GM12878 (cell line): ENCODE results near the gene PDZRN4. TPM values are rescaled to one million over a fixed set of nuclear protein-coding genes. Genes with fewer than 3 reads are reported as not detected.

ENCODE experiments used
- ATAC-seq: fragments of 200-7000 bp; cut with Tn5 transposase; 3 replicates; pipeline ENCODE4 v1.9.1; 2020; ENCODE audit warnings: mild to moderate bottlenecking, moderate library complexity
- BruUV-seq: library from RNA; stranded (reverse); fragments of 400-500 nt; replicated peaks from 2 replicates; lab custom pipeline; 2021; lab: Mats Ljungman, UMichigan
- CTCF ChIA-PET: fragments of 300-600 bp; sonication (Branson Sonifier 250); formaldehyde crosslinking; extraction: SDS; loops from one replicate; lab custom pipeline; 2021; ENCODE audit warnings: inconsistent platforms; lab: Yijun Ruan, JAX
- POLR2A ChIA-PET: fragments of 350-600 bp; formaldehyde crosslinking; extraction: SDS; loops from one replicate; lab custom pipeline; 2021; ENCODE audit warnings: inconsistent platforms; lab: Charles Lee
- RAD21 ChIA-PET: fragments of 300-600 bp; sonication (Branson Sonifier 250); formaldehyde crosslinking; loops from one replicate; lab custom pipeline; 2023; ENCODE audit warnings: antibody characterized with exemption; ENCODE audit not compliant: unreplicated experiment; lab: Charles Lee
- SMC1A ChIA-PET: fragments of 300-600 bp; sonication (Branson Sonifier 250); formaldehyde crosslinking; loops from one replicate; lab custom pipeline; 2023; ENCODE audit not compliant: unreplicated experiment, uncharacterized antibody; lab: Charles Lee
- DNase-seq: peaks from one replicate; pipeline ENCODE4 v3.0.0-alpha.2; 2011; ENCODE audit warnings: low read depth, low spot score
- FAIRE-seq: peaks from 3 replicates; lab custom pipeline; 2011; peaks lifted over from hg19 to GRCh38; lab: Jason Lieb, UNC
- H2AFZ ChIP-seq: 2 replicates; pipeline ENCODE4 v1.6.0; 2011; ENCODE audit warnings: low read depth, low read length, control low read depth; ENCODE audit not compliant: control insufficient read depth
- H3K27ac ChIP-seq: 2 replicates; pipeline ENCODE4 v1.5.1; 2011; ENCODE audit warnings: control low read depth; ENCODE audit not compliant: control insufficient read depth, insufficient read depth
- H3K27me3 ChIP-seq, 2 experiments: replicated peaks in 1 of 2; 2 replicates each; pipeline versions ENCODE4 v1.6.0 to v1.6.1; 2011; ENCODE audit warnings: low read length in 1 of 2; ENCODE audit not compliant: control insufficient read depth in 2 of 2, insufficient read depth in 2 of 2
- H3K36me3 ChIP-seq, 2 experiments: 2 replicates each; pipeline ENCODE4 v1.5.1; 2011; ENCODE audit warnings: low read length in 1 of 2; ENCODE audit not compliant: control insufficient read depth in 2 of 2, insufficient read depth in 2 of 2
- H3K4me1 ChIP-seq: 2 replicates; pipeline ENCODE4 v1.6.1; 2011; ENCODE audit warnings: mild to moderate bottlenecking, low read length, moderate library complexity, mixed read lengths; ENCODE audit not compliant: control insufficient read depth, insufficient read depth
- H3K4me2 ChIP-seq: 2 replicates; pipeline ENCODE4 v1.6.0; 2011; ENCODE audit warnings: control low read depth; ENCODE audit not compliant: control insufficient read depth, insufficient read depth
- H3K4me3 ChIP-seq: fragments of 200-600 bp; sonication (generic); 2 replicates; pipeline ENCODE4 v1.5.1; 2016
- H3K79me2 ChIP-seq: 2 replicates; pipeline ENCODE4 v1.6.0; 2011; ENCODE audit warnings: low read length; ENCODE audit not compliant: control insufficient read depth, insufficient read depth
- H3K9ac ChIP-seq: 2 replicates; pipeline ENCODE4 v1.8.0; 2011; ENCODE audit warnings: low read length, control low read depth, mixed read lengths; ENCODE audit not compliant: control insufficient read depth, insufficient read depth
- H3K9me3 ChIP-seq: replicated peaks from 3 replicates; pipeline ENCODE4 v1.5.1; 2011; ENCODE audit warnings: mild to moderate bottlenecking, low read length; ENCODE audit not compliant: control insufficient read depth, insufficient read depth
- H4K20me1 ChIP-seq: 2 replicates; pipeline ENCODE4 v1.6.0; 2011; ENCODE audit not compliant: control insufficient read depth, insufficient read depth
- CREB1 ChIP-seq: IDR thresholded peaks from 2 replicates; pipeline ENCODE4 v1.6.1; 2012; ENCODE audit warnings: low read depth, mild to moderate bottlenecking, inconsistent platforms
- EP300 ChIP-seq, 2 experiments: fragments of 150-350 bp in 1 of 2; IDR thresholded peaks; 2 replicates each; pipeline ENCODE4 v1.6.1; 2011 to 2012; ENCODE audit warnings: low read depth in 2 of 2, low read length in 2 of 2, borderline replicate concordance in 1 of 2, improper control_type of control experiment in 1 of 2, inconsistent platforms in 1 of 2; ENCODE audit not compliant: control insufficient read depth in 1 of 2
- ESRRA ChIP-seq: IDR thresholded peaks from 2 replicates; pipeline ENCODE4 v1.6.1; 2012; ENCODE audit warnings: mild to moderate bottlenecking, low read length, improper control_type of control experiment
- FOXK2 ChIP-seq: fragments of 450-650 bp; IDR thresholded peaks from 2 replicates; pipeline ENCODE4 v1.6.1; 2017; ENCODE audit warnings: mild to moderate bottlenecking, moderate library complexity
- RFX5 ChIP-seq: IDR thresholded peaks from 2 replicates; pipeline ENCODE4 v1.6.1; 2011; ENCODE audit warnings: low read depth, low read length, improper control_type of control experiment
- RUNX3 ChIP-seq: IDR thresholded peaks from 2 replicates; pipeline ENCODE4 v1.6.1; 2012; ENCODE audit warnings: low read length, inconsistent platforms
- ZBTB4 ChIP-seq: fragments of 450-650 bp; formaldehyde crosslinking; IDR thresholded peaks from 2 replicates; pipeline ENCODE4 v1.4.0; 2022; ENCODE audit warnings: mild to moderate bottlenecking, moderate library complexity
- WGBS: methylation state at CpG from one replicate; pipeline ENCODE4 v1.1.6; 2016; ENCODE audit warnings: low lambda C conversion rate; ENCODE audit not compliant: insufficient replicate concordance, insufficient coverage; ENCODE audit errors: missing lambda C conversion rate; 5-methylcytosine and 5-hydroxymethylcytosine counted together
- in situ Hi-C: fragments of 300-500 bp; cut with MboI; formaldehyde crosslinking; loops from 9 replicates; pipeline ENCODE4 v1.14.3; 2018; ENCODE audit warnings: mixed read lengths
- intact Hi-C: fragments of 100-400 bp; cut with micrococcal nuclease; formaldehyde crosslinking; loops from one replicate; pipeline ENCODE4 v1.14.2; 2022; ENCODE audit not compliant: unreplicated experiment
- polyA plus RNA-seq, 11 experiments: library from polyadenylated mRNA; depleted of rRNA in 4 of 11; unstranded in 6 of 11; stranded (reverse) in 5 of 11; fragments of >200 nt; fragmentation: Nextera tagmentation in 4 of 11; fragmentation: Illumina TruSeq in 1 of 11; extraction: Ambion mirVana in 4 of 11; extraction: Trizol in 1 of 11; gene quantifications; 1 replicate in 1 of 11; 2 replicates in 10 of 11; pipeline versions ENCODE4 v1.2.1 to v1.2.3, GENCODE V29; 2011 to 2016; ENCODE audit warnings: inconsistent platforms in 2 of 11, missing spikeins in 2 of 11, low read depth in 1 of 11
- total RNA-seq, 4 experiments: library from RNA; depleted of rRNA in 3 of 4; stranded (reverse); fragments of >200 nt in 3 of 4; fragmentation: Illumina TruSeq in 1 of 4; extraction: Trizol in 1 of 4; gene quantifications; 2 replicates each; pipeline versions ENCODE4 v1.2.1 to v1.2.3, GENCODE V29; 2013 to 2021

The PDZRN4 gene
- total and polyA plus RNA-seq, 10 of the 15 experiments (the other 5 are each of a cell fraction or from before 2014, with no cell fraction given) = 0.03 TPM; not detected in 9

GRCh38 chr12:41302979-41303403, 114.9 kb downstream of the PDZRN4 start (continued):
- peak; percentile 66; the same call in 1 of the 2 replicates for TF ChIP-seq RUNX3
- TF ChIP-seq, all 136 proteins: peak for 9

GRCh38 chr12:41304526-41304925, 116.4 kb downstream of the PDZRN4 start:
- WGBS = 69% methylated on average over 1 of the region's 1 CpG
- Histone ChIP-seq H2AFZ (no peak overlapping the region), H3K27me3 (no peaks in the 10 kb centered on the region; a peak in 1 of 4 replicates), H3K4me1 (no peaks in the 10 kb centered on the region), H4K20me1 (no peaks in the 10 kb centered on the region), H3K9ac (no peak overlapping the region), H3K9me3 (no peaks in the 10 kb centered on the region), H3K27ac (no peak overlapping the region), H3K4me2 (no peak overlapping the region), H3K4me3 (no peak overlapping the region), H3K36me3 (no peaks in the 10 kb centered on the region), H3K79me2 (no peaks in the 10 kb centered on the region)
- DNase-seq (no peak), FAIRE-seq (no peak), ATAC-seq (no peak)
- in situ Hi-C loops (no loop called here), intact Hi-C loops (no loop called here)
- no TSS peak for BruUV-seq
- ChIA-PET SMC1A (interaction anchor here (0.8 to 1.0 kb wide), 2 partner anchors 13 to 20 kb away, joined by 3 read pairs; no protein-coding TSS in a partner anchor), RAD21 (no interaction called here), POLR2A (no interaction called here), CTCF (no interaction called here)
- TF ChIP-seq RFX5 = no peak
- no peak for TF ChIP-seq FOXK2
- no peak for TF ChIP-seq EP300 (IDR thresholded peaks at IDR 0.05; ENCODE audit: borderline replicate concordance in 1 of 2, control insufficient read depth in 1 of 2, low read depth in 2 of 2, low read length in 2 of 2)
- TF ChIP-seq ESRRA = no peak
- TF ChIP-seq CREB1 = no peak
- no peak for TF ChIP-seq ZBTB4 (CRISPR knock-in tag)
